Mucosa of descending colon (tissue), 3 donors: ENCODE data around the gene ZNF302. TPM values are rescaled to one million over a fixed set of nuclear protein-coding genes. Genes with fewer than 3 reads are reported as not detected.
A peak's percentile ranks its signal among the peaks of the same experiment; 100 is the strongest.
"Not testable (repeated sequence)": the region's sequence is repeated elsewhere in the genome, so short reads cannot be mapped to it uniquely, and the experiment has no call there.

ENCODE experiments used
- ATAC-seq: fragments of 200-7000 bp; cut with Tn5 transposase; one replicate; pipeline ENCODE4 v1.9.1; 2020; ENCODE audit warnings: mild to moderate bottlenecking, moderate library complexity
- DNase-seq, 3 donors: peaks; one replicate each; pipeline ENCODE4 v3.0.0-alpha.2; 2020
- H3K36me3 ChIP-seq: fragments of 200-600 bp; one replicate; pipeline ENCODE4 v1.8.0; 2021; ENCODE audit warnings: low read depth, mild to moderate bottlenecking
- H3K4me1 ChIP-seq: fragments of 200-600 bp; one replicate; pipeline ENCODE4 v1.8.0; 2021; ENCODE audit warnings: low read depth, mild to moderate bottlenecking
- H3K4me3 ChIP-seq: fragments of 200-600 bp; one replicate; pipeline ENCODE4 v1.8.0; 2021; ENCODE audit warnings: mild to moderate bottlenecking
- H3K9me3 ChIP-seq: fragments of 200-600 bp; one replicate; pipeline ENCODE4 v1.8.0; 2021; ENCODE audit warnings: mild to moderate bottlenecking
- CTCF ChIP-seq: fragments of 200-600 bp; IDR thresholded peaks from one replicate; pipeline ENCODE4 v1.8.0; 2022; ENCODE audit warnings: antibody characterized with exemption, mild to moderate bottlenecking
- intact Hi-C, 2 donors: fragments of 100-400 bp; cut with DNase I in 1 of 2; cut with micrococcal nuclease in 1 of 2; formaldehyde crosslinking; loops; one replicate each; pipeline versions ENCODE4 v1.11.0 to v1.11.1; 2022; cut with DNase I, micrococcal nuclease
- total RNA-seq, 3 donors: library from RNA; stranded (reverse); fragmentation: NEBNext Ultra II Directional in 2 of 3; extraction: Animal tissue kit (Norgen Biotek cat#: 25700) in 2 of 3; gene quantifications; one replicate each; pipeline versions ENCODE4 v1.2.1 to v1.2.4, GENCODE V29; 2021 to 2023
- donor health status: DM: no; HTN: no; CAD: no; lungs with moderate emphysema.
- donor health status: DM: no; HTN: no; CAD: no.
- donor health status: DM: no; HTN: yes; CAD: no.

The ZNF302 gene
- total RNA-seq, 3 donors from 2014 or later = 16.5 to 33.8 (median 20.0) TPM

GRCh38 chr19:34662919-34663318, 14.6 kb upstream of the ZNF302 start:
- peak in 1 of 3 donors; percentile 40 for DNase-seq
- H3K36me3 ChIP-seq = no peaks in the 10 kb centered on the region
- H3K9me3 ChIP-seq = no peaks in the 10 kb centered on the region
- no peak for TF ChIP-seq CTCF
- intact Hi-C loops = no loop called here
- ATAC-seq = peak; percentile 75
- H3K4me1 ChIP-seq = peaks cover 3% of the 10 kb centered on the region
- H3K4me3 ChIP-seq = no peak overlapping the region

GRCh38 chr19:34664168-34664567, 13.3 kb upstream of the ZNF302 start:
- no peak for ATAC-seq
- no peak for DNase-seq
- Histone ChIP-seq H3K4me3 (no peak overlapping the region), H3K4me1 (peaks cover 3% of the 10 kb centered on the region), H3K9me3 (no peaks in the 10 kb centered on the region), H3K36me3 (no peaks in the 10 kb centered on the region)
- no peak for TF ChIP-seq CTCF
- intact Hi-C loops = no loop called here

GRCh38 chr19:34664870-34665269, 12.6 kb upstream of the ZNF302 start:
- ATAC-seq (no peak), DNase-seq (no peak)
- intact Hi-C loops = no loop called here
- TF ChIP-seq CTCF = no peak
- H3K9me3 ChIP-seq = no peaks in the 10 kb centered on the region
- H3K36me3 ChIP-seq = no peaks in the 10 kb centered on the region
- peaks cover 3% of the 10 kb centered on the region for H3K4me1 ChIP-seq
- no peak overlapping the region for H3K4me3 ChIP-seq

- intact Hi-C loops, H3K9me3 ChIP-seq, DNase-seq, ATAC-seq, H3K4me1 ChIP-seq, H3K36me3 ChIP-seq, H3K4me3 ChIP-seq: not testable (repeated sequence)
These were observed 12.2 kb upstream of the ZNF302 start for GRCh38 chr19:34665275-34665674.

GRCh38 chr19:34666200-34666957, 11.1 kb upstream of the ZNF302 start:
- DNase-seq = no peak
- no peaks in the 10 kb centered on the region for H3K36me3 ChIP-seq
- intact Hi-C loops = no loop called here
- no peaks in the 10 kb centered on the region for H3K9me3 ChIP-seq
- peaks cover 3% of the 10 kb centered on the region for H3K4me1 ChIP-seq
- H3K4me3 ChIP-seq = no peak overlapping the region
- no peak for ATAC-seq
- TF ChIP-seq CTCF = no peak

GRCh38 chr19:34666958-34667265, 10.6 kb upstream of the ZNF302 start:
- Histone ChIP-seq H3K4me1 (peaks cover 3% of the 10 kb centered on the region), H3K4me3 (no peak overlapping the region), H3K36me3 (no peaks in the 10 kb centered on the region), H3K9me3 (no peaks in the 10 kb centered on the region)
- no peak for TF ChIP-seq CTCF
- no peak for DNase-seq
- ATAC-seq = no peak
- intact Hi-C loops = no loop called here
